ENCODE measurements around the gene TARP.

- TF ChIP-seq, protein P1, sequence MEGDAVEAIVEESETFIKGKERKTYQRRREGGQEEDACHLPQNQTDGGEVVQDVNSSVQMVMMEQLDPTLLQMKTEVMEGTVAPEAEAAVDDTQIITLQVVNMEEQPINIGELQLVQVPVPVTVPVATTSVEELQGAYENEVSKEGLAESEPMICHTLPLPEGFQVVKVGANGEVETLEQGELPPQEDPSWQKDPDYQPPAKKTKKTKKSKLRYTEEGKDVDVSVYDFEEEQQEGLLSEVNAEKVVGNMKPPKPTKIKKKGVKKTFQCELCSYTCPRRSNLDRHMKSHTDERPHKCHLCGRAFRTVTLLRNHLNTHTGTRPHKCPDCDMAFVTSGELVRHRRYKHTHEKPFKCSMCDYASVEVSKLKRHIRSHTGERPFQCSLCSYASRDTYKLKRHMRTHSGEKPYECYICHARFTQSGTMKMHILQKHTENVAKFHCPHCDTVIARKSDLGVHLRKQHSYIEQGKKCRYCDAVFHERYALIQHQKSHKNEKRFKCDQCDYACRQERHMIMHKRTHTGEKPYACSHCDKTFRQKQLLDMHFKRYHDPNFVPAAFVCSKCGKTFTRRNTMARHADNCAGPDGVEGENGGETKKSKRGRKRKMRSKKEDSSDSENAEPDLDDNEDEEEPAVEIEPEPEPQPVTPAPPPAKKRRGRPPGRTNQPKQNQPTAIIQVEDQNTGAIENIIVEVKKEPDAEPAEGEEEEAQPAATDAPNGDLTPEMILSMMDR (IDR thresholded peaks at IDR 0.05 in 2 of 3, conservative IDR thresholded peaks at IDR 0.05 in 1 of 3; ENCODE audit: borderline replicate concordance in 1 of 3, insufficient read depth in 1 of 3, low read depth in 2 of 3, low read length in 2 of 3), result no peak
- TF ChIP-seq, protein P2, sequence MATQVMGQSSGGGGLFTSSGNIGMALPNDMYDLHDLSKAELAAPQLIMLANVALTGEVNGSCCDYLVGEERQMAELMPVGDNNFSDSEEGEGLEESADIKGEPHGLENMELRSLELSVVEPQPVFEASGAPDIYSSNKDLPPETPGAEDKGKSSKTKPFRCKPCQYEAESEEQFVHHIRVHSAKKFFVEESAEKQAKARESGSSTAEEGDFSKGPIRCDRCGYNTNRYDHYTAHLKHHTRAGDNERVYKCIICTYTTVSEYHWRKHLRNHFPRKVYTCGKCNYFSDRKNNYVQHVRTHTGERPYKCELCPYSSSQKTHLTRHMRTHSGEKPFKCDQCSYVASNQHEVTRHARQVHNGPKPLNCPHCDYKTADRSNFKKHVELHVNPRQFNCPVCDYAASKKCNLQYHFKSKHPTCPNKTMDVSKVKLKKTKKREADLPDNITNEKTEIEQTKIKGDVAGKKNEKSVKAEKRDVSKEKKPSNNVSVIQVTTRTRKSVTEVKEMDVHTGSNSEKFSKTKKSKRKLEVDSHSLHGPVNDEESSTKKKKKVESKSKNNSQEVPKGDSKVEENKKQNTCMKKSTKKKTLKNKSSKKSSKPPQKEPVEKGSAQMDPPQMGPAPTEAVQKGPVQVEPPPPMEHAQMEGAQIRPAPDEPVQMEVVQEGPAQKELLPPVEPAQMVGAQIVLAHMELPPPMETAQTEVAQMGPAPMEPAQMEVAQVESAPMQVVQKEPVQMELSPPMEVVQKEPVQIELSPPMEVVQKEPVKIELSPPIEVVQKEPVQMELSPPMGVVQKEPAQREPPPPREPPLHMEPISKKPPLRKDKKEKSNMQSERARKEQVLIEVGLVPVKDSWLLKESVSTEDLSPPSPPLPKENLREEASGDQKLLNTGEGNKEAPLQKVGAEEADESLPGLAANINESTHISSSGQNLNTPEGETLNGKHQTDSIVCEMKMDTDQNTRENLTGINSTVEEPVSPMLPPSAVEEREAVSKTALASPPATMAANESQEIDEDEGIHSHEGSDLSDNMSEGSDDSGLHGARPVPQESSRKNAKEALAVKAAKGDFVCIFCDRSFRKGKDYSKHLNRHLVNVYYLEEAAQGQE (IDR thresholded peaks at IDR 0.05; ENCODE audit: low read depth), result no peak
- TF ChIP-seq ZBTB33 (IDR thresholded peaks at IDR 0.05; ENCODE audit: extremely low read depth, insufficient replicate concordance, low read length) (no peak), SP1 (IDR thresholded peaks at IDR 0.05; ENCODE audit: low read depth) (no peak), RAD21 (IDR thresholded peaks at IDR 0.05; ENCODE audit: low read depth) (no peak), ZNF274 (IDR thresholded peaks at IDR 0.05; ENCODE audit: low read depth, low read length) (no peak), JUND (IDR thresholded peaks at IDR 0.05) (no peak), EZH2 (IDR thresholded peaks at IDR 0.05) (no peak), CEBPB (IDR thresholded peaks at IDR 0.05; ENCODE audit: low read depth) (no peak), POLR2A (IDR thresholded peaks at IDR 0.05; ENCODE audit: borderline replicate concordance, extremely low read depth, insufficient read depth, insufficient read length) (no peak), POLR2AphosphoS5 (IDR thresholded peaks at IDR 0.05; ENCODE audit: low read depth, low read length) (no peak), ELF1 (IDR thresholded peaks at IDR 0.05; ENCODE audit: borderline replicate concordance, low read depth) (no peak), YY1 (IDR thresholded peaks at IDR 0.05; ENCODE audit: extremely low read depth, insufficient replicate concordance, low read depth, low read length) (no peak)
- TF ChIP-seq, protein P3, sequence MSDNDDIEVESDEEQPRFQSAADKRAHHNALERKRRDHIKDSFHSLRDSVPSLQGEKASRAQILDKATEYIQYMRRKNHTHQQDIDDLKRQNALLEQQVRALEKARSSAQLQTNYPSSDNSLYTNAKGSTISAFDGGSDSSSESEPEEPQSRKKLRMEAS (IDR thresholded peaks at IDR 0.05), result no peak
Observed at GRCh38 chr7:38244516-38244915, 28.9 kb downstream of the TARP start.
